ENCODE data around the gene PPP1CB. TPM values are rescaled to one million over a fixed set of nuclear protein-coding genes. Genes with fewer than 3 reads are reported as not detected.

PPP1CB gene
- total and polyA plus RNA-seq, 4 donors = 85.7 to 309 (median 181) TPM

- Histone ChIP-seq H3K36me3 (ENCODE audit: control insufficient read depth in 4 of 4, insufficient read depth in 4 of 4, low read length in 4 of 4) (no peaks in the 10 kb centered on the region), H3K9ac (ENCODE audit: insufficient read depth in 1 of 2, low read length in 2 of 2) (no peak overlapping the region), H3K9me3 (ENCODE audit: control insufficient read depth in 4 of 4, insufficient read depth in 3 of 4, low read length in 3 of 4) (no peaks in the 10 kb centered on the region), H3K27me3 (ENCODE audit: control insufficient read depth in 3 of 3, insufficient read depth in 3 of 3, low read length in 2 of 3) (no peaks in the 10 kb centered on the region), H3K4me3 (no peak overlapping the region), H3K4me1 (ENCODE audit: control insufficient read depth in 5 of 5, insufficient read depth in 5 of 5, low read length in 5 of 5) (no peaks in the 10 kb centered on the region), H3K27ac (ENCODE audit: low read depth in 1 of 2, low read length in 1 of 2) (no peak overlapping the region)
- TF ChIP-seq CTCF (IDR thresholded peaks at IDR 0.05; ENCODE audit: control extremely low read depth, extremely low read depth) = no peak
- DNase-seq (no peak), ATAC-seq (ENCODE audit: insufficient read depth, low FRiP score) (no peak)
Observed at GRCh38 chr2:28822036-28822435, 70.4 kb downstream of the PPP1CB start.

GRCh38 chr2:28824207-28824606, 72.6 kb downstream of the PPP1CB start:
- H3K4me3 ChIP-seq = no peak overlapping the region
- H3K27me3 ChIP-seq (ENCODE audit: control insufficient read depth in 3 of 3, insufficient read depth in 3 of 3, low read length in 2 of 3) = no peaks in the 10 kb centered on the region
- 95 to 96% methylated on average over 2 of the region's 2 CpGs for WGBS, 2 donors
- H3K36me3 ChIP-seq (ENCODE audit: control insufficient read depth in 4 of 4, insufficient read depth in 4 of 4, low read length in 4 of 4) = no peaks in the 10 kb centered on the region
- H3K27ac ChIP-seq (ENCODE audit: low read depth in 1 of 2, low read length in 1 of 2) = no peak overlapping the region
- no peaks in the 10 kb centered on the region for H3K4me1 ChIP-seq (ENCODE audit: control insufficient read depth in 5 of 5, insufficient read depth in 5 of 5, low read length in 5 of 5)
- ATAC-seq (ENCODE audit: insufficient read depth, low FRiP score) (no peak), DNase-seq (no peak)
- no peak overlapping the region for H3K9ac ChIP-seq (ENCODE audit: insufficient read depth in 1 of 2, low read length in 2 of 2)
- TF ChIP-seq CTCF (IDR thresholded peaks at IDR 0.05; ENCODE audit: control extremely low read depth, extremely low read depth) = no peak
- H3K9me3 ChIP-seq (ENCODE audit: control insufficient read depth in 4 of 4, insufficient read depth in 3 of 4, low read length in 3 of 4) = no peaks in the 10 kb centered on the region

DNA sequence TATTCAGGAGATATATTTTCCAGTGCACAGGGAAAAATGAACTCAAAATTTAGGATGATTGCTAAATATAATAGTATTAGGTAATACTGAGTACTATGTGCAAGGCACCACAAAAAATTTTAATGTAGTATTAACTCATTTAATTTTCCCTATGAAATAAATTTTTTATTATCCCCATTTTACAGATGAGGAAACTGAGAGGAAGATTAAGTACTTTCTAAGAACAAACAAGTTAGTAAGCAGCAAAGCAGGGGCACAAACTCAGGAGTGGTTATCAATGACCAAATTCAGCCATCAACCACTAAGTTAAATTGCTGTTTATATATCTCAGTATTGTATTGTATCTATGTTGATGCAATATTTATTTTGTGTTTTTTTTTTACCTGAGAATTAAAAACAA, 73.2 kb downstream of the PPP1CB start:
- no peak for ATAC-seq (ENCODE audit: insufficient read depth, low FRiP score)
- no peaks in the 10 kb centered on the region for H3K27me3 ChIP-seq (ENCODE audit: control insufficient read depth in 3 of 3, insufficient read depth in 3 of 3, low read length in 2 of 3)

More for the DNA sequence above, 73.2 kb downstream of the PPP1CB start:
- H3K36me3 ChIP-seq (ENCODE audit: control insufficient read depth in 4 of 4, insufficient read depth in 4 of 4, low read length in 4 of 4) = no peaks in the 10 kb centered on the region
- H3K9me3 ChIP-seq (ENCODE audit: control insufficient read depth in 4 of 4, insufficient read depth in 3 of 4, low read length in 3 of 4) = no peaks in the 10 kb centered on the region
- DNase-seq = no peak
- H3K4me1 ChIP-seq (ENCODE audit: control insufficient read depth in 5 of 5, insufficient read depth in 5 of 5, low read length in 5 of 5) = no peaks in the 10 kb centered on the region
- H3K27ac ChIP-seq (ENCODE audit: low read depth in 1 of 2, low read length in 1 of 2) = no peak overlapping the region
- no peak for TF ChIP-seq CTCF (IDR thresholded peaks at IDR 0.05; ENCODE audit: control extremely low read depth, extremely low read depth)
- H3K4me3 ChIP-seq = no peak overlapping the region
- no peak overlapping the region for H3K9ac ChIP-seq (ENCODE audit: insufficient read depth in 1 of 2, low read length in 2 of 2)

Measured in lung (tissue), 12 donors.